HepG2 (cell line): ENCODE results near the gene LRIG1. TPM values are rescaled to one million over a fixed set of nuclear protein-coding genes. Genes with fewer than 3 reads are reported as not detected.

Experiments
- ATAC-seq: fragments of 200-7000 bp; cut with Tn5 transposase; 3 replicates; pipeline ENCODE4 v1.9.1; 2020; ENCODE audit warnings: mild to moderate bottlenecking, moderate library complexity
- BruUV-seq: library from RNA; stranded (reverse); fragments of 400-500 nt; replicated peaks from 2 replicates; lab custom pipeline; 2021; lab: Mats Ljungman, UMichigan
- CTCF ChIA-PET: fragments of 300-600 bp; formaldehyde crosslinking; extraction: SDS; loops from one replicate; lab custom pipeline; 2021; ENCODE audit warnings: low total read pairs, inconsistent platforms, low intra/inter-chr PET ratio; lab: Yijun Ruan, JAX
- POLR2A ChIA-PET: fragments of 350-600 bp; sonication (Branson Sonifier 250); formaldehyde crosslinking; loops from one replicate; lab custom pipeline; 2020; ENCODE audit warnings: antibody characterized with exemption, inconsistent platforms; lab: Yijun Ruan, JAX
- DNase-seq: peaks from one replicate; pipeline ENCODE4 v3.0.0-alpha.2; 2015; ENCODE audit warnings: low spot score
- FAIRE-seq: peaks from 3 replicates; lab custom pipeline; 2011; peaks lifted over from hg19 to GRCh38; lab: Jason Lieb, UNC
- H2AFZ ChIP-seq: one replicate; pipeline ENCODE4 v1.6.1; 2011; ENCODE audit warnings: low read length, inconsistent platforms
- H3K27ac ChIP-seq: fragments of 300-600 bp; 3 replicates; pipeline ENCODE4 v1.8.0; 2011; ENCODE audit warnings: mixed run types, mild to moderate bottlenecking, mixed read lengths, low read length, inconsistent platforms; ENCODE audit not compliant: insufficient read depth; ENCODE audit errors: extremely low read length
- H3K27me3 ChIP-seq, 2 experiments: fragments of 200-600 bp in 1 of 2; 2 replicates in 1 of 2; 3 replicates in 1 of 2; pipeline versions ENCODE4 v1.6.0 to v1.8.0; 2011; ENCODE audit warnings: low read length in 2 of 2, mild to moderate bottlenecking in 2 of 2, moderate library complexity in 2 of 2, inconsistent platforms in 1 of 2; ENCODE audit not compliant: insufficient read depth in 2 of 2, control insufficient read depth in 1 of 2
- H3K36me3 ChIP-seq, 2 experiments: fragments of 200-600 bp in 1 of 2; replicated peaks in 1 of 2; 2 replicates in 1 of 2; 3 replicates in 1 of 2; pipeline versions ENCODE4 v1.5.1 to v1.8.0; 2011; ENCODE audit warnings: low read length in 2 of 2, inconsistent platforms in 1 of 2; ENCODE audit not compliant: insufficient read depth in 2 of 2, control insufficient read depth in 1 of 2
- H3K4me1 ChIP-seq: 2 replicates; pipeline ENCODE4 v1.5.1; 2012; ENCODE audit warnings: low read length, inconsistent platforms; ENCODE audit not compliant: insufficient read depth
- H3K4me2 ChIP-seq: 2 replicates; pipeline ENCODE4 v1.6.0; 2011; ENCODE audit warnings: low read depth, low read length, inconsistent platforms
- H3K4me3 ChIP-seq, 3 experiments: fragments of 200-600 bp in 1 of 3; sonication (generic), shearing (Covaris generic) in 1 of 3; replicated peaks in 1 of 3; 2 replicates each; pipeline ENCODE4 v1.5.1; 2011 to 2016; ENCODE audit warnings: low read length in 3 of 3, inconsistent platforms in 2 of 3, low read depth in 2 of 3, mild to moderate bottlenecking in 2 of 3, control low read depth in 1 of 3, mixed read lengths in 1 of 3; ENCODE audit not compliant: insufficient read depth in 1 of 3
- H3K79me2 ChIP-seq: one replicate; pipeline ENCODE4 v1.6.1; 2011; ENCODE audit warnings: low read length, inconsistent platforms; ENCODE audit not compliant: insufficient read depth
- H3K9ac ChIP-seq: 2 replicates; pipeline ENCODE4 v1.6.0; 2011; ENCODE audit warnings: mild to moderate bottlenecking, low read depth, low read length, inconsistent platforms; ENCODE audit not compliant: insufficient read depth
- H3K9me3 ChIP-seq: 2 replicates; pipeline ENCODE4 v1.5.1; 2012; ENCODE audit warnings: mild to moderate bottlenecking, low read length
- H4K20me1 ChIP-seq: 2 replicates; pipeline ENCODE4 v1.6.0; 2011; ENCODE audit warnings: inconsistent platforms, mild to moderate bottlenecking, low read length, moderate library complexity; ENCODE audit not compliant: insufficient read depth
- EED ChIP-seq: sonication (generic); formaldehyde crosslinking; IDR thresholded peaks from 2 replicates; pipeline ENCODE4 v1.5.0; 2020; ENCODE audit warnings: mild to moderate bottlenecking, missing genetic modification reagents
- FOXA1 ChIP-seq, 2 experiments: fragments of 450-650 bp in 1 of 2; sonication (generic) in 1 of 2; formaldehyde crosslinking in 1 of 2; IDR thresholded peaks; 2 replicates each; pipeline versions ENCODE4 v1.4.0 to v1.6.1; 2016 to 2020; ENCODE audit warnings: missing genetic modification reagents in 1 of 2
- HOXA5 ChIP-seq: sonication (generic); formaldehyde crosslinking; IDR thresholded peaks from 2 replicates; pipeline ENCODE4 v1.4.0; 2020; ENCODE audit warnings: missing genetic modification reagents
- NR2F6 ChIP-seq, 2 experiments: IDR thresholded peaks; 2 replicates each; pipeline ENCODE4 v1.6.1; 2016; ENCODE audit warnings: antibody characterized with exemption in 1 of 2, mild to moderate bottlenecking in 1 of 2
- RFX1 ChIP-seq: fragments of 450-650 bp; IDR thresholded peaks from 2 replicates; pipeline ENCODE4 v1.6.1; 2017
- SMAD1 ChIP-seq: sonication (generic); formaldehyde crosslinking; IDR thresholded peaks from 2 replicates; pipeline ENCODE4 v1.4.0; 2020; ENCODE audit warnings: missing genetic modification reagents, low read depth, mild to moderate bottlenecking, borderline replicate concordance
- SNRNP70 ChIP-seq: fragments of 200-400 bp; formaldehyde crosslinking; IDR thresholded peaks from 2 replicates; pipeline ENCODE4 v1.6.1; 2017; ENCODE audit warnings: mild to moderate bottlenecking, low read depth, low read length, moderate library complexity
- SP1 ChIP-seq, 2 experiments: fragments of 450-650 bp in 1 of 2; sonication (generic) in 1 of 2; formaldehyde crosslinking in 1 of 2; IDR thresholded peaks; 2 replicates each; pipeline versions ENCODE4 v1.4.0 to v1.6.1; 2016 to 2020; ENCODE audit warnings: missing genetic modification reagents in 1 of 2
- STAT5B ChIP-seq: sonication (generic); formaldehyde crosslinking; IDR thresholded peaks from 2 replicates; pipeline ENCODE4 v1.4.0; 2020; ENCODE audit warnings: missing genetic modification reagents
- ZFP37 ChIP-seq: sonication (generic); formaldehyde crosslinking; IDR thresholded peaks from 2 replicates; pipeline ENCODE4 v1.4.0; 2020; ENCODE audit warnings: missing genetic modification reagents, borderline replicate concordance
- ZFP41 ChIP-seq: sonication (generic); formaldehyde crosslinking; IDR thresholded peaks from 2 replicates; pipeline ENCODE4 v1.4.0; 2020; ENCODE audit warnings: mild to moderate bottlenecking, missing genetic modification reagents, borderline replicate concordance
- ZNF879 ChIP-seq: sonication (generic); formaldehyde crosslinking; IDR thresholded peaks from 2 replicates; pipeline ENCODE4 v1.8.1; 2023; ENCODE audit warnings: missing genetic modification reagents
- WGBS: methylation state at CpG from one replicate; pipeline ENCODE4 v1.1.6; 2017; ENCODE audit warnings: low lambda C conversion rate; 5-methylcytosine and 5-hydroxymethylcytosine counted together
- in situ Hi-C: cut with HindIII; loops from 2 replicates; pipeline ENCODE4 v1.10.0; 2017; ENCODE audit warnings: low pct_unique_long_range_greater_than_20kb; ENCODE audit not compliant: extremely low pct_ligation_motif_present
- intact Hi-C: fragments of 100-400 bp; cut with micrococcal nuclease; formaldehyde crosslinking; loops from one replicate; pipeline ENCODE4 v1.10.0; 2022; ENCODE audit not compliant: unreplicated experiment
- polyA plus RNA-seq, 8 experiments: library from polyadenylated mRNA; depleted of rRNA in 3 of 8; stranded (reverse) in 7 of 8; unstranded in 1 of 8; fragments of >200 nt; fragmentation: Illumina TruSeq in 4 of 8; extraction: Trizol in 4 of 8; gene quantifications; 2 replicates each; pipeline versions ENCODE4 v1.2.1 to v1.2.3, GENCODE V29; 2011 to 2016; ENCODE audit warnings: low read depth in 4 of 8, missing spikeins in 1 of 8, mixed read lengths in 1 of 8; ENCODE audit not compliant: insufficient read depth in 1 of 8
- total RNA-seq, 5 experiments: library from RNA; depleted of rRNA; stranded (reverse); fragments of >200 nt; fragmentation: Illumina TruSeq; extraction: Trizol; gene quantifications; 2 replicates each; pipeline ENCODE4 v1.2.3, GENCODE V29; 2016; ENCODE audit warnings: low read depth in 1 of 5
- TF ChIP-seq, protein P1 (sequence below): sonication (generic); formaldehyde crosslinking; IDR thresholded peaks from 2 replicates; pipeline ENCODE4 v1.4.0; 2020; ENCODE audit warnings: missing genetic modification reagents
- TF ChIP-seq, protein P2 (sequence below), 2 experiments: IDR thresholded peaks; 2 replicates each; pipeline ENCODE4 v1.6.1; 2011 to 2012; ENCODE audit warnings: low read length in 2 of 2, borderline replicate concordance in 1 of 2, low read depth in 1 of 2, mild to moderate bottlenecking in 1 of 2, moderate library complexity in 1 of 2
- TF ChIP-seq, protein P3 (sequence below): sonication (generic); formaldehyde crosslinking; IDR thresholded peaks from 2 replicates; pipeline ENCODE4 v1.9.0; 2021; ENCODE audit warnings: missing genetic modification reagents, borderline replicate concordance

Gene LRIG1
- total and polyA plus RNA-seq, 2 of the 13 experiments (the other 11 are each of a cell fraction or from before 2014, with no cell fraction given) = 17.8 to 24.8 TPM

DNA sequence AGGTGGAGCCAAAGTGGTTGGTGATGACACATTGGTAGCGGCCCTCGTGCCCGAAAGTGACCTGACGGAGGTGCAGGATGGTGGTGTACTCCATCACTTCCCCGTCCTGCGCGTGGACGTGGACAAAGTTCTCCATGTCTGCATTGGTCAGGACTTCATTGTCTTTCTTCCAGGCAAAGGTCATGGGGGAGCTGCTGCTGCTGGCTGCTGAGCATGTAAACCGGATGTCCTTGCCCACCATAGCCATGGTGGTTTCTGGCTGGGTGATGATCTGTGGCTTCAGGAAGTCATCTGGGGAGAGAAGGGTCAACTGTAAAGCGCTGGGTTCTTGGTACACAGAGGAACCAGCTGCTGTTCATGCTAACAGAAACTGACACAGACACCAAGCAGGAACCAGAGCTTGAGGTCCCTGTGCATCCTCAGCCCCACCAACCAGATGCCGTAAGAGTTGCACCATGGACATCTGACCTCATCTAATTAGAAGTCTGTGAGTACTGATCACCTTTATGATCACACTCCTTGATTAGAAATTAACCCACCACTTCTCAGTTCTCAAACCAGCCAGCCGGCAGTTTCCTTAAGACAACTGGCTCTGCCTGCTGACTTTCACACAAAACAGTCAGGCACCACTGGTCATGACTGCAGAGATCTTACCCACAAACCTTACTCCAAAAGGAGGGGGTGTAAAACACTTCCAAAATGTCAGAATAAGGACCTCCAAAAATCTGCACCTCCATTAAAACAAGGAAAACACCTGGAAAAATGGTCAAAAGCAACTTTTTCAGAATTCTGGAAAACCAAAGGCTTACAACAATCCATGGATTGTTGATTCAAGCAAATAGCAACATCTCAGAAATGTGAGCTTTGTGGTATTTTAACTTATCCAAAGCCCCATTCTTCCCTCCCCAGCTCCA lies 114.6 kb downstream of the LRIG1 start:
- CTCF ChIA-PET = no interaction called here
- no peaks in the 10 kb centered on the region for H3K9me3 ChIP-seq
- peaks cover 30 to 60% of the 10 kb centered on the region in 2 experiments for H3K36me3 ChIP-seq
- WGBS = 100% methylated on average over 11 of the region's 12 CpGs
- no peak overlapping the region for H3K9ac ChIP-seq
- intact Hi-C loops = no loop called here
- H3K4me2 ChIP-seq = no peak overlapping the region
- no peaks in the 10 kb centered on the region for H3K79me2 ChIP-seq
- FAIRE-seq (no peak), DNase-seq (no peak)
- no peak overlapping the region for H3K27ac ChIP-seq
- H3K4me1 ChIP-seq = no peaks in the 10 kb centered on the region
- POLR2A ChIA-PET = no interaction called here
- H3K4me3 ChIP-seq = no peak overlapping the region
- in situ Hi-C loops = loop anchor here (10.0 kb wide), 1 partner anchor 111 kb away; no protein-coding TSS in a partner anchor
- no peak overlapping the region for H2AFZ ChIP-seq
- no peaks in the 10 kb centered on the region for H3K27me3 ChIP-seq
- H4K20me1 ChIP-seq = no peaks in the 10 kb centered on the region
- TF ChIP-seq NR2F6 (IDR thresholded peaks at IDR 0.05) (no peak), NR2F6 (CRISPR knock-in tag; IDR thresholded peaks at IDR 0.05) (no peak), ZFP41 (CRISPR knock-in tag) (no peak), HOXA5 (CRISPR knock-in tag) (no peak), STAT5B (CRISPR knock-in tag) (no peak), EED (no peak), FOXA1 (IDR thresholded peaks at IDR 0.05) (no peak), FOXA1 (CRISPR knock-in tag; IDR thresholded peaks at IDR 0.05) (no peak), SP1 (IDR thresholded peaks at IDR 0.05) (no peak), SP1 (CRISPR knock-in tag; IDR thresholded peaks at IDR 0.05) (no peak), ZNF879 (CRISPR knock-in tag) (no peak), SNRNP70 (no peak), RFX1 (no peak), ZFP37 (CRISPR knock-in tag) (no peak), SMAD1 (CRISPR knock-in tag) (no peak)
- TF ChIP-seq, protein P1, sequence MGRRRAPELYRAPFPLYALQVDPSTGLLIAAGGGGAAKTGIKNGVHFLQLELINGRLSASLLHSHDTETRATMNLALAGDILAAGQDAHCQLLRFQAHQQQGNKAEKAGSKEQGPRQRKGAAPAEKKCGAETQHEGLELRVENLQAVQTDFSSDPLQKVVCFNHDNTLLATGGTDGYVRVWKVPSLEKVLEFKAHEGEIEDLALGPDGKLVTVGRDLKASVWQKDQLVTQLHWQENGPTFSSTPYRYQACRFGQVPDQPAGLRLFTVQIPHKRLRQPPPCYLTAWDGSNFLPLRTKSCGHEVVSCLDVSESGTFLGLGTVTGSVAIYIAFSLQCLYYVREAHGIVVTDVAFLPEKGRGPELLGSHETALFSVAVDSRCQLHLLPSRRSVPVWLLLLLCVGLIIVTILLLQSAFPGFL (CRISPR knock-in tag) = no peak
- TF ChIP-seq, protein P2, sequence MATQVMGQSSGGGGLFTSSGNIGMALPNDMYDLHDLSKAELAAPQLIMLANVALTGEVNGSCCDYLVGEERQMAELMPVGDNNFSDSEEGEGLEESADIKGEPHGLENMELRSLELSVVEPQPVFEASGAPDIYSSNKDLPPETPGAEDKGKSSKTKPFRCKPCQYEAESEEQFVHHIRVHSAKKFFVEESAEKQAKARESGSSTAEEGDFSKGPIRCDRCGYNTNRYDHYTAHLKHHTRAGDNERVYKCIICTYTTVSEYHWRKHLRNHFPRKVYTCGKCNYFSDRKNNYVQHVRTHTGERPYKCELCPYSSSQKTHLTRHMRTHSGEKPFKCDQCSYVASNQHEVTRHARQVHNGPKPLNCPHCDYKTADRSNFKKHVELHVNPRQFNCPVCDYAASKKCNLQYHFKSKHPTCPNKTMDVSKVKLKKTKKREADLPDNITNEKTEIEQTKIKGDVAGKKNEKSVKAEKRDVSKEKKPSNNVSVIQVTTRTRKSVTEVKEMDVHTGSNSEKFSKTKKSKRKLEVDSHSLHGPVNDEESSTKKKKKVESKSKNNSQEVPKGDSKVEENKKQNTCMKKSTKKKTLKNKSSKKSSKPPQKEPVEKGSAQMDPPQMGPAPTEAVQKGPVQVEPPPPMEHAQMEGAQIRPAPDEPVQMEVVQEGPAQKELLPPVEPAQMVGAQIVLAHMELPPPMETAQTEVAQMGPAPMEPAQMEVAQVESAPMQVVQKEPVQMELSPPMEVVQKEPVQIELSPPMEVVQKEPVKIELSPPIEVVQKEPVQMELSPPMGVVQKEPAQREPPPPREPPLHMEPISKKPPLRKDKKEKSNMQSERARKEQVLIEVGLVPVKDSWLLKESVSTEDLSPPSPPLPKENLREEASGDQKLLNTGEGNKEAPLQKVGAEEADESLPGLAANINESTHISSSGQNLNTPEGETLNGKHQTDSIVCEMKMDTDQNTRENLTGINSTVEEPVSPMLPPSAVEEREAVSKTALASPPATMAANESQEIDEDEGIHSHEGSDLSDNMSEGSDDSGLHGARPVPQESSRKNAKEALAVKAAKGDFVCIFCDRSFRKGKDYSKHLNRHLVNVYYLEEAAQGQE (IDR thresholded peaks at IDR 0.05; ENCODE audit: borderline replicate concordance in 1 of 2, low read depth in 1 of 2, low read length in 2 of 2) = no peak
- TF ChIP-seq, protein P3, sequence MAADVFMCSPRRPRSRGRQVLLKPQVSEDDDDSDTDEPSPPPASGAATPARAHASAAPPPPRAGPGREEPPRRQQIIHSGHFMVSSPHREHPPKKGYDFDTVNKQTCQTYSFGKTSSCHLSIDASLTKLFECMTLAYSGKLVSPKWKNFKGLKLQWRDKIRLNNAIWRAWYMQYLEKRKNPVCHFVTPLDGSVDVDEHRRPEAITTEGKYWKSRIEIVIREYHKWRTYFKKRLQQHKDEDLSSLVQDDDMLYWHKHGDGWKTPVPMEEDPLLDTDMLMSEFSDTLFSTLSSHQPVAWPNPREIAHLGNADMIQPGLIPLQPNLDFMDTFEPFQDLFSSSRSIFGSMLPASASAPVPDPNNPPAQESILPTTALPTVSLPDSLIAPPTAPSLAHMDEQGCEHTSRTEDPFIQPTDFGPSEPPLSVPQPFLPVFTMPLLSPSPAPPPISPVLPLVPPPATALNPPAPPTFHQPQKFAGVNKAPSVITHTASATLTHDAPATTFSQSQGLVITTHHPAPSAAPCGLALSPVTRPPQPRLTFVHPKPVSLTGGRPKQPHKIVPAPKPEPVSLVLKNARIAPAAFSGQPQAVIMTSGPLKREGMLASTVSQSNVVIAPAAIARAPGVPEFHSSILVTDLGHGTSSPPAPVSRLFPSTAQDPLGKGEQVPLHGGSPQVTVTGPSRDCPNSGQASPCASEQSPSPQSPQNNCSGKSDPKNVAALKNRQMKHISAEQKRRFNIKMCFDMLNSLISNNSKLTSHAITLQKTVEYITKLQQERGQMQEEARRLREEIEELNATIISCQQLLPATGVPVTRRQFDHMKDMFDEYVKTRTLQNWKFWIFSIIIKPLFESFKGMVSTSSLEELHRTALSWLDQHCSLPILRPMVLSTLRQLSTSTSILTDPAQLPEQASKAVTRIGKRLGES (CRISPR knock-in tag) = no peak
- TF ChIP-seq, all 625 proteins: peak for 0
- no peak for ATAC-seq
- BruUV-seq = no TSS peak
